ENCODE measurements around the gene DENND6A. TPM values are rescaled to one million over a fixed set of nuclear protein-coding genes. Genes with fewer than 3 reads are reported as not detected.

Gene DENND6A
- total RNA-seq, 4 donors from 2014 or later = 20.8 to 62.7 (median 21.8) TPM

- DNase-seq (ENCODE audit: low spot score) (no peak), ATAC-seq (ENCODE audit: low FRiP score) (no peak)
- no peak for TF ChIP-seq CTCF (IDR thresholded peaks at IDR 0.05)
These were observed 105.0 kb downstream of the DENND6A start for GRCh38 chr3:57587905-57588304.

- DNase-seq (ENCODE audit: low spot score) = no peak
- no peak for TF ChIP-seq CTCF (IDR thresholded peaks at IDR 0.05)
- no peak for ATAC-seq (ENCODE audit: low FRiP score)
These were observed 106.1 kb downstream of the DENND6A start for GRCh38 chr3:57586778-57587177.

- DNase-seq (ENCODE audit: low spot score) = no peak
- no peak for ATAC-seq (ENCODE audit: low FRiP score)
- TF ChIP-seq CTCF (IDR thresholded peaks at IDR 0.05) = no peak
These were observed 109.3 kb downstream of the DENND6A start for GRCh38 chr3:57583544-57583943.

GRCh38 chr3:57582474-57583168 lies 110.3 kb downstream of the DENND6A start:
- TF ChIP-seq CTCF (IDR thresholded peaks at IDR 0.05) = no peak
- ATAC-seq (ENCODE audit: low FRiP score) (no peak), DNase-seq (ENCODE audit: low spot score) (no peak)

- DNase-seq (ENCODE audit: low spot score) (no peak), ATAC-seq (ENCODE audit: low FRiP score) (no peak)
- TF ChIP-seq CTCF (IDR thresholded peaks at IDR 0.05) = no peak
These were observed 115.1 kb downstream of the DENND6A start for GRCh38 chr3:57577801-57578200.

GRCh38 chr3:57575966-57576626 lies 116.8 kb downstream of the DENND6A start:
- ATAC-seq (ENCODE audit: low FRiP score) = no peak
- DNase-seq (ENCODE audit: low spot score) = no peak
- TF ChIP-seq CTCF (IDR thresholded peaks at IDR 0.05) = no peak

Small RNA genes lying within 50 kb of the gene (small RNA-seq; reads per million reads assigned to genes)
- not detected for gene RNU6ATAC26P

Other genes with a start within 250 kb of the DENND6A start
- under 1 TPM in 3 of 4 donors, not detected in 1; 0.19 to 0.72 (median 0.31) TPM for gene DNAH12, start 148.7 kb downstream of the DENND6A start, total RNA-seq
- 10 to 100 TPM; 14.8 to 61.2 (median 21.4) TPM for gene PDE12, start 136.8 kb downstream of the DENND6A start, total RNA-seq
- gene ARF4, start 95.7 kb downstream of the DENND6A start, total RNA-seq = 100 to 1,000 TPM in 3 of 4 donors, 10 to 100 TPM in 1; 92.4 to 209 (median 136) TPM
- 10 to 100 TPM; 42.7 to 72.7 (median 47.1) TPM for gene SLMAP, start 63.2 kb upstream of the DENND6A start, total RNA-seq